Fibroblast of lung (primary cell): ENCODE measurements around the gene TNFAIP2. TPM values are rescaled to one million over a fixed set of nuclear protein-coding genes. Genes with fewer than 3 reads are reported as not detected.

Experiments used
- DNase-seq, 2 donors: peaks; one replicate each; pipeline versions ENCODE4 v3.0.0 to v3.0.0-alpha.2; 2010; ENCODE audit warnings: low read depth in 2 of 2
- H2AFZ ChIP-seq: 2 replicates; pipeline ENCODE4 v1.5.1; 2012; ENCODE audit warnings: low read length, control low read depth, inconsistent platforms
- H3K27ac ChIP-seq: 2 replicates; pipeline ENCODE4 v1.5.1; 2011; ENCODE audit warnings: low read length, control low read depth; ENCODE audit not compliant: insufficient read depth
- H3K27me3 ChIP-seq: 2 replicates; pipeline ENCODE4 v1.5.1; 2011; ENCODE audit warnings: mild to moderate bottlenecking, low read length; ENCODE audit not compliant: control insufficient read depth, insufficient read depth
- H3K36me3 ChIP-seq: 2 replicates; pipeline ENCODE4 v1.5.1; 2011; ENCODE audit warnings: low read length; ENCODE audit not compliant: control insufficient read depth, insufficient read depth
- H3K4me1 ChIP-seq: 2 replicates; pipeline ENCODE4 v1.5.1; 2011; ENCODE audit warnings: low read length; ENCODE audit not compliant: control insufficient read depth, insufficient read depth; ENCODE audit errors: extremely low read depth
- H3K4me2 ChIP-seq: 2 replicates; pipeline ENCODE4 v1.5.1; 2011; ENCODE audit warnings: low read length, control low read depth; ENCODE audit not compliant: insufficient read depth; ENCODE audit errors: extremely low read depth
- H3K4me3 ChIP-seq, 4 experiments: fragments of 200-600 bp in 1 of 4; sonication (generic) in 1 of 4; replicated peaks in 1 of 4; 2 replicates each; pipeline ENCODE4 v1.5.1; 2011 to 2016; ENCODE audit warnings: low read length in 4 of 4, low read depth in 3 of 4, mild to moderate bottlenecking in 3 of 4, control low read depth in 2 of 4, inconsistent platforms in 1 of 4, mixed read lengths in 1 of 4; ENCODE audit not compliant: insufficient read depth in 1 of 4; ENCODE audit errors: control extremely low read depth in 1 of 4
- H3K79me2 ChIP-seq: 2 replicates; pipeline ENCODE4 v1.5.1; 2012; ENCODE audit warnings: mild to moderate bottlenecking, low read length, inconsistent platforms; ENCODE audit not compliant: control insufficient read depth, insufficient read depth
- H3K9ac ChIP-seq: 2 replicates; pipeline ENCODE4 v1.5.1; 2011; ENCODE audit warnings: mild to moderate bottlenecking, low read length, control low read depth; ENCODE audit not compliant: insufficient read depth
- H3K9me3 ChIP-seq: 2 replicates; pipeline ENCODE4 v1.5.1; 2012; ENCODE audit warnings: low read depth, low read length; ENCODE audit not compliant: control insufficient read depth, insufficient read depth
- H4K20me1 ChIP-seq: 2 replicates; pipeline ENCODE4 v1.5.1; 2011; ENCODE audit warnings: low read length; ENCODE audit not compliant: control insufficient read depth, insufficient read depth; ENCODE audit errors: extremely low read depth
- CTCF ChIP-seq, 2 donors: IDR thresholded peaks in 1 of 2; conservative IDR thresholded peaks in 1 of 2; 1 replicate in 1 of 2; 2 replicates in 1 of 2; pipeline ENCODE4 v1.5.1; 2011 to 2012; ENCODE audit warnings: low read length in 2 of 2, control low read depth in 1 of 2, inconsistent platforms in 1 of 2, low read depth in 1 of 2, mild to moderate bottlenecking in 1 of 2
- EZH2 ChIP-seq: IDR thresholded peaks from 2 replicates; pipeline ENCODE4 v1.5.1; 2012; ENCODE audit warnings: low read length, control low read depth, mild to moderate bottlenecking; ENCODE audit errors: missing control alignments
- polyA plus RNA-seq, 2 donors: library from polyadenylated mRNA; depleted of rRNA in 1 of 2; stranded (reverse) in 1 of 2; unstranded in 1 of 2; fragments of >200 nt; gene quantifications; 2 replicates each; pipeline ENCODE4 v1.2.1, GENCODE V29; 2011 to 2012; ENCODE audit warnings: missing spikeins in 1 of 2
- total RNA-seq: library from RNA; depleted of rRNA; stranded (reverse); fragments of >200 nt; gene quantifications from 2 replicates; pipeline ENCODE4 v1.2.1, GENCODE V29; 2014

Gene TNFAIP2
- total and polyA plus RNA-seq, 2 donors (not counting 1 experiment from before 2014, with no cell fraction given), result 71.5 to 139 TPM

- Histone ChIP-seq H4K20me1 (no peaks in the 10 kb centered on the region), H3K79me2 (no peaks in the 10 kb centered on the region), H2AFZ (no peak overlapping the region), H3K9me3 (no peaks in the 10 kb centered on the region), H3K4me2 (no peak overlapping the region), H3K27ac (no peak overlapping the region), H3K4me1 (no peaks in the 10 kb centered on the region), H3K27me3 (no peaks in the 10 kb centered on the region), H3K4me3 (no peak overlapping the region), H3K36me3 (no peaks in the 10 kb centered on the region), H3K9ac (no peak overlapping the region)
- TF ChIP-seq CTCF (conservative IDR thresholded peaks at IDR 0.05 in 1 of 2, IDR thresholded peaks at IDR 0.05 in 1 of 2; ENCODE audit: low read depth in 1 of 2, low read length in 2 of 2), result no peak
- no peak for TF ChIP-seq EZH2
- DNase-seq, result no peak
Observed at GRCh38 chr14:103186241-103186822, 63.1 kb downstream of the TNFAIP2 start.

Other genes with a start within 250 kb of the TNFAIP2 start
- gene AMN, start 200.8 kb upstream of the TNFAIP2 start, total RNA-seq, result under 0.01 TPM in 2 replicates
- not detected in 2 replicates for gene AMN, start 200.8 kb upstream of the TNFAIP2 start, polyA plus RNA-seq
- 66.8 and 98.3 TPM in 2 replicates for gene CDC42BPB, start 65.9 kb upstream of the TNFAIP2 start, total RNA-seq
- gene CDC42BPB, start 65.9 kb upstream of the TNFAIP2 start, polyA plus RNA-seq, result 44.8 and 53.1 TPM in 2 replicates
- gene LBHD2, start 39.3 kb upstream of the TNFAIP2 start, total RNA-seq, result not detected in 2 replicates
- not detected in 2 replicates for gene LBHD2, start 39.3 kb upstream of the TNFAIP2 start, polyA plus RNA-seq
- 0.26 and 0.50 TPM in 2 replicates for gene EXOC3L4, start 28.7 kb upstream of the TNFAIP2 start, total RNA-seq
- 0.18 and 0.39 TPM in 2 replicates for gene EXOC3L4, start 28.7 kb upstream of the TNFAIP2 start, polyA plus RNA-seq
- 158 and 185 TPM in 2 replicates for gene EIF5, start 210.8 kb downstream of the TNFAIP2 start, total RNA-seq
- 333 and 400 TPM in 2 replicates for gene EIF5, start 210.8 kb downstream of the TNFAIP2 start, polyA plus RNA-seq